ENCODE results near the gene DGLUCY. TPM values are rescaled to one million over a fixed set of nuclear protein-coding genes. Genes with fewer than 3 reads are reported as not detected.

Gene DGLUCY
- total and polyA plus RNA-seq, 4 donors, result 17.9 to 58.1 (median 24.9) TPM

GRCh38 chr14:91220581-91221000 lies 106.7 kb downstream of the DGLUCY start:
- no peak overlapping the region for H3K4me3 ChIP-seq (ENCODE audit: low read depth in 1 of 3, low read length in 3 of 3)
- peaks cover 3 to 66% (median 31%) of the 10 kb centered on the region in 4 donors for H3K36me3 ChIP-seq (ENCODE audit: control insufficient read depth in 4 of 4, insufficient read depth in 3 of 4, low read depth in 1 of 4, low read length in 3 of 4)
- no peak overlapping the region for H3K9ac ChIP-seq (ENCODE audit: low read depth in 1 of 2, low read length in 2 of 2)
- no peaks in the 10 kb centered on the region for H3K4me1 ChIP-seq (ENCODE audit: control insufficient read depth in 4 of 4, insufficient read depth in 4 of 4, low read length in 3 of 4)
- H3K27me3 ChIP-seq (ENCODE audit: control insufficient read depth in 4 of 4, insufficient read depth in 4 of 4, low read length in 3 of 4), result no peaks in the 10 kb centered on the region
- H3K9me3 ChIP-seq (ENCODE audit: control insufficient read depth in 4 of 4, low read length in 3 of 4), result no peaks in the 10 kb centered on the region
- 94% methylated on average over 9 of the region's 9 CpGs for WGBS
- TF ChIP-seq HNF4G (IDR thresholded peaks at IDR 0.05) (no peak), YY1 (IDR thresholded peaks at IDR 0.05) (no peak), HNF4A (conservative IDR thresholded peaks at IDR 0.05) (no peak), EGR1 (IDR thresholded peaks at IDR 0.05; ENCODE audit: low read depth in 2 of 2) (no peak), GABPA (IDR thresholded peaks at IDR 0.05 in 1 of 2, conservative IDR thresholded peaks at IDR 0.05 in 1 of 2) (no peak), ZBTB33 (IDR thresholded peaks at IDR 0.05) (no peak), RXRA (IDR thresholded peaks at IDR 0.05) (no peak), ATF3 (IDR thresholded peaks at IDR 0.05) (no peak), JUND (IDR thresholded peaks at IDR 0.05) (no peak), FOXA1 (IDR thresholded peaks at IDR 0.05) (no peak), NR2F2 (IDR thresholded peaks at IDR 0.05) (no peak), RAD21 (IDR thresholded peaks at IDR 0.05) (no peak), SP1 (IDR thresholded peaks at IDR 0.05) (no peak), TAF1 (conservative IDR thresholded peaks at IDR 0.05) (no peak), REST (IDR thresholded peaks at IDR 0.05) (no peak), CTCF (IDR thresholded peaks at IDR 0.05; ENCODE audit: low read depth, low read length, missing input control) (no peak)
- H3K27ac ChIP-seq (ENCODE audit: low read depth in 1 of 2, low read length in 2 of 2), result no peak overlapping the region
- DNase-seq (ENCODE audit: low spot score), result no peak

GRCh38 chr14:91221270-91221669 lies 107.4 kb downstream of the DGLUCY start:
- H3K36me3 ChIP-seq (ENCODE audit: control insufficient read depth in 4 of 4, insufficient read depth in 3 of 4, low read depth in 1 of 4, low read length in 3 of 4), result peaks cover 1 to 60% (median 26%) of the 10 kb centered on the region in 4 donors
- H3K4me1 ChIP-seq (ENCODE audit: control insufficient read depth in 4 of 4, insufficient read depth in 4 of 4, low read length in 3 of 4), result no peaks in the 10 kb centered on the region
- no peaks in the 10 kb centered on the region for H3K27me3 ChIP-seq (ENCODE audit: control insufficient read depth in 4 of 4, insufficient read depth in 4 of 4, low read length in 3 of 4)
- no peak overlapping the region for H3K4me3 ChIP-seq (ENCODE audit: low read depth in 1 of 3, low read length in 3 of 3)
- H3K27ac ChIP-seq (ENCODE audit: low read depth in 1 of 2, low read length in 2 of 2), result no peak overlapping the region
- 100% methylated on average over 1 of the region's 1 CpG for WGBS
- no peaks in the 10 kb centered on the region for H3K9me3 ChIP-seq (ENCODE audit: control insufficient read depth in 4 of 4, low read length in 3 of 4)
- no peak for DNase-seq (ENCODE audit: low spot score)
- no peak overlapping the region for H3K9ac ChIP-seq (ENCODE audit: low read depth in 1 of 2, low read length in 2 of 2)
- TF ChIP-seq MAX (IDR thresholded peaks at IDR 0.05) (no peak), CTCF (IDR thresholded peaks at IDR 0.05; ENCODE audit: low read depth, low read length, missing input control) (no peak), JUND (IDR thresholded peaks at IDR 0.05) (no peak), ZBTB33 (IDR thresholded peaks at IDR 0.05) (no peak)

Measured in liver (tissue), 9 donors.